Measurements from ENCODE around the gene GATM.
A peak's percentile ranks its signal among the peaks of the same experiment; 100 is the strongest.
"Not testable (repeated sequence)": the region's sequence is repeated elsewhere in the genome, so short reads cannot be mapped to it uniquely, and the experiment has no call there.

Gene GATM

DNA sequence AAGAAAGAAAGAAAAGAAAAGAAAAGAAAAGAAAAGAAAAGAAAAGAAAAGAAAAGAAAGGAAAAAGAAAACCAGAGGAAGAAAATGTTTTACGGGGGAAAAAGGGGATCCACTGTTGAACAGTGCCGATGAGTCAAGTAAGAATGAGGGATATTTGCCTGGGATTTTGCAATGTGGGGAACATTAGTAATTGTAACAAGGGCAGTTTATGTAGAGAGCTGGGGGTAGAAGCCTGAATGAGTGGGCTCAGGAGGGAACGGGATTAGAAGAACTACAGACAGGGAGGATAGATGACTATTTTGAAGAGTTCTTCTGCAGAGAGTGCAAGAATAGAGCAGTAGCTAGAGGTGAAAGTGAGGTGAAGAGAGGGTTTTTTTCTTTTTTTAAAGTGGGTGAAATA, 28.7 kb downstream of the GATM start:
- DNase-seq = no peak

DNA sequence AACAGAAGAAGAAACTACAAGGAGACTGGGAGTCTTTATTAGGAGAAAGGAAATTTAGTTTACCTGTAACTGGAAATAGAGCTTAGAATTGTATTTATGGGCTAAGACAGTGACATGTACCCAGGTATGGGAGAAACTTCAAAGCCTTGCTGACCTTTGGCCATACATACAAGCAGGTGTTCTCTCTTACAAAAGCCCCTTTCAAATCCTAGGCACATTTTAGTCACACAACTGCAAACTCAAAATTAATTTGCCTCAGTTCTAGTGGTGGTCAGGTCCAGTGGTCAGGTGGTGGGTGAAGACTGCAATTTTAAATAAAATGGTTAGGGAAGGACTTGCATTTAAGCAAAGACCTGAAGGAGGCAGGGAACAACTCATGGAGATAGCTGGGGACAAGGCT, 30.4 kb downstream of the GATM start:
- DNase-seq = no peak

DNA sequence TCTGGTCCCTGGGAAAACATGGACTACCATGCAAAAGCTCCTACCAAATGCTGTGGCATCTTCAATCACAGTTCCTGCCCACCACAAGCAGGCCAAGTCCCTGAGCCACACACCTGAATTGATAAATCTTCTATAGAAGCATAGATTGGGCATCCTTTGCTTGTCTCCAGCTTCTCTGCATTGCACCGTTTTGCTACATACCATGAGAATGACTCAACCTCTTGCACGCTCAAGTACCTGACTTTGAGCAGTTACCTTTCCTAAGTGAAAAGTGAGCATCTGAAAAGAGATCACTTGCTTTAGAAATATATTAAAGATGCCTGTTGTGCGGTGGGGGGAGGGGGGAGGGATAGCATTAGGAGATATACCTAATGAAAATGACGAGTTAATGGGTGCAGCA, 31.3 kb downstream of the GATM start:
- DNase-seq = no peak

DNA sequence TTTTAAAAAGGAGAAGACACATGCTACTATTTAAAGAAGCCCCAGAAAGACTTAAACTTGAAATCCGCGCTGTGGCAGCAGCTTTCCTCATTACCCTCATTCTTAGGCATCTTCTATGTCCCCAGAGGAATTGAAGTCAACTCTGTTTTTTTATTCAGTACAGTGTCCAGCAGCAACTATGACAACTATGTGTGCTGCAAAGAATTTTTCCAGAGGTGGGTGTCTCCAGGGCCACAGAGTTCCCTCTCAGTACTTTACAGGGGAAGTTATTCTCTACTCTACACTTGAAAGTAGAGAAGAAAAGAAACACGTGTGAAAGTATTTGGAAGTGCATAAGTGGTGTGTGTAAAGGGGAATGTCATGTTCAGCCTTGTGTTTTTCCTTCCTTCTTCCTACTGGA, 32.0 kb downstream of the GATM start:
- no peak for DNase-seq

DNA sequence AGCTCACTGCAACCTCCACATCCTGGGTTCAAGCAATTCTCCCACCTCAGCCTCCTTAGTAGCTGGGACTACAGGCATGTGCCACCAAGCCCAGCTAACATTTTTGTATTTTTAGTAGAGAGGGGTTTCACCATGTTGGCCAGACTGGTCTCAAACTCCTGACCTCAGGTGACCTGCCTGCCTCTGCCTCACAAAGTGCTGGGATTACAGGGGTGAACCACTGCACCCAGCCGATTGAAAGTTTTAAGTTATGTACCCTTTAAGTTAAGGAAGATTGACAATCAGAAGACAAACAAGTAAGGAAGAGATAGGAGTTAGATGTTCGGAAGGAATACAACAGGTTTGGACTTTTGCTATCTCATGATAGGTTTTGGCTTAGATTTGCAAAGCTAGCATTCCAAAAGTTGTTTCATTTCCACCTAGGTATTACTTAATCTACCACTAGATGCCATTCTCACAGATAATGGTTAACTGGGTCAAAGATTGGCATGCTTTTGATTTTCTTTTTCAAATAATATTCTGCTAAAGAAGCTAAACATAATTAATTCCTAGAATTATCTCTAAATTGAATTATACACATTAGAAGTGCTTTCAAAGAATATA, 35.0 kb downstream of the GATM start:
- DNase-seq = no peak

DNA sequence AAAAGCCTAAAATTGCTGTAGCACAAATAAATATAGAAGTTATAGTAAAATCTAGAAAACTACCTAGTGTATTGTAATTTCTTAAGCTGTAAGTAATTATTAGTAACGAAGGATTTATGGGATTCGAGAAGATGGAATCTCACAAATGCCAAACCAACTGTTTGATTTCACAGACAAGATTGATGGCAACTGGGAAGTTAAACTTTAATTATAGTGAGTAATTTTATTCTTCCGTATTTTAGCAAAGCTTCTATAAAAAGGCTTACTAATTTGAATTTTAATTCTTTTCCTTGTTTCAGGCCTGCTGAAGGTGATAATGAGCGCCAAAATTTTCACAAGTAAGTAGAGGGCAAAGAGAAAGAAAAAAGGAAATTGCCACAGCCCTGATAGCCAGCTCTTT, 36.6 kb downstream of the GATM start:
- DNase-seq = no peak

DNA sequence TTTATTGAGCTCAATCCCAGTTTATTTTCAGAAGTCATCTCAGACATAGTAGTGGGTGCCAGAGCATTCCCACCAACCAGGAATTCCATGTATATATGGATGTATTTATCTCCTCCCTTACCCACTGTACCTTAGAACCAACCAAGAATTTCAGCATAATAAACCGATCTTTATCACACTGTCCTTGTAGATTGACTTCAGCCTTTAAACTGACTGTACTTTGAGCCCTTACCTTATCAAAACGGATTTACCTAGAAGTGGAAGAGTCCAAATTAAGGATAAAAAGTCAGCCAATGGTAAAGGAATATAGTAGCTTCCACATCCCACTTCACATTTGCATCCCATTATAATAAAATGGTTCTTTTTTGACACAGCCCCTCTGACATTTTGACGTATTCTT, 37.9 kb downstream of the GATM start:
- no peak for DNase-seq

DNA sequence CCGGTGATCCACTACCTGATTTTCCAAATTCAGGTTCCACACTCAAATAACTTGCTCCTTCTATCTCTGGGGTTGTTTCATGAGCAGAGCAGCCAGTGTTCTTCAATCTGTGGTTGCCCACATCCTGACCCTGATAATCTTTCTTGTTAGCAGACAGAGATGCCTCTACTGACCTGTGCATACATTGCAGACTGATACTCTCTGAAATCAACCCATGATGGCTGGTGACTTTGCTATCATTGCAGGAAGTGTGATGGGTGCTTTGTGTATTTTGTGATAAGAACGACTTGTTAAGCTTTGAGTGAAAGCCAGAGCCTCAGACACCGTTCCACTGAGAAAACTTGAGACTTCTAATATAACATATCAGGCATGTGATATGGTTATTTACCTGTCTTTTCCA, 39.9 kb downstream of the GATM start:
- DNase-seq = peak; percentile 4

DNA sequence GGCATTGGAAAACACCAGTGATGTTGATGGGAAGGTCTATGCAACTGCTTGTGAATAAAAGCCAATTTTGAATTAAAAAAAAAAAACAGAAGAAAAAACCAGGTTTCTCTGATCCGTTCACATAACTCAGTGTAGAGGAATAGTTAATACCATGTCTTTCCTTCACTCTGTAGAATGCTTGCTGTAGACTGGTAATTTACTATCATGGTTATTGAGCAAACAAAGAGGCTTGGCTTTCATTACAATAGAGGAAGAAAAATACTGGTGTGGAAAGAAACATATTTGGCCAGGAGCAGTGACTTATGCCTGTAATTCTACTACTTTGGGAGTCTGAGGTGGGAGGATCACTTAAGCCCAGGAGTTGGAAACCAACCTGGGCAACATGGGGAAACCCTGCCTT, 41.1 kb downstream of the GATM start:
- DNase-seq = no peak

DNA sequence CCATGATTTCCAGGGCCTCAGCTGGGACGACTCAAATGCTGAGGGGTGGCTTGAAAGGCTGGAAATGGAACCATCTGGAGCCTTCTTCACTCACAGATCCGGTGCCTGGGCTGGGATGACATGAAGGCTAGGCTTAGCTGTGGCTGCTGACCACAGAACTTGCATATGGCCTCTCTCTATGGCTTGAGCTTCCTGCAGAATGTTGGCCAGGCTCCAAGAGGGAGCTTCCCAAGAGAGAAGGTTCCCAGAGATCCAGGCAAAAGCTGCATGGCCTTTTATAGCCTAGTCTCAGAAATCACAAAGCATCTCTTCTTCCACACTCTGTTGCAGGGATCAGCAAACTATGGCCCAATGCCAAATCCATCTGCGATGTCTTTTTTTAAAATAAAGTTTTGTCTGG, 44.8 kb downstream of the GATM start:
- no peak for DNase-seq

DNA sequence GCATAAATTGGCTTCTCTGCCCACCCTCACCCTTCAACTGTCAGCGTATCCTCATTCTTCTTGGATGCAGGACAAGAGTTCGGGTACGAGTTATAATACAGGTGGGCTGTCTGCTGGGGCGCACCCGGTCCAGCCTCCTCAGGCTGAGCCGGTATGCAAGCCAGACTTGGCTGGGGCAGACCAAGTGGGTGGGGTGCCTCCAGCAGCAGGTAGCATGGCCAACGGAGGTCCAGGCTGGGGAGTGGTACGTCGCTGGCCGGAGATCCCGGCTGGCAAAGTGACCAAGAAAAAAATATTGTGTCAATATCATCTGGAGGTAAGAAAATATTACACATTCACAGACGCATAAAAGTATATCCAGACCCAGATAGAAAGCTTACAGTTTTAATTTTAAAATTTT, 45.6 kb downstream of the GATM start:
- no peak for DNase-seq

DNA sequence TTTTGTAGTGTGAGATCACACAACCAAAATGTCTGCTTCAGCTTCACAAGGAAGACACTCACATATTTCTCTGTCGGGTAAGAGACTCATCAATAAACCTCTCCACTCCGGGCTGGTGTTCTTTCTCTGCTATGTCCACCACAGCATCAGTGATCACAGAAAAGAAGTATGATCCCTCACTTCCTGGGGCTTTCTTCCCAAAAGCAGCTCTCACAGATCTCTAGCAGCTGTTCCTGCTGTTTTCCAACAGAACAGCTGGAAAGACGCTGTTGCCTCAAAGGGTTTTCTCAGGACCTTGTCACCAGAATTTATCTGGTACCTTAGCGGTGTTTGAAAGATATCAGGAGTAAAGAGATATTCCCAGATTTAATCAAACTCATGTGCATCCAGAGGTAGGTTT, 46.4 kb downstream of the GATM start:
- no peak for DNase-seq

DNA sequence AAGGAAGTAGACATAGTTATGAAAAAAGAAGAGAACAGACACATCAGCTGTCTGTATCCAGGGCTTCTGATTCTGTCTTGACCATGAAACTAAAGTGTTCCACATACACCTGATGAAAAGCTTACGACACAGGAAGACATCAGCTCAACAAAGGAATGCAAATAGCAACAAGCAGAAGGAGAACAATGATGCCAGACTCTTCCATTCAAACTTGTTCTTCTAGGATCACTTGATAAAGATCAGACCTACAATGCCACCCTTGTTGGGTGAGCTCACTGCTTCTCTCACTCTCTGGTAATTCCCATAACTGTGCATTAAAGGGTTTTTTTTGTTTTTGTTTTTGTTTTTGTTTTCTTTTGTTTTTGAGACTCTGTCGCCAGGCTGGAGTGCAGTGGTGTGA, 49.7 kb downstream of the GATM start:
- DNase-seq = no peak

DNA sequence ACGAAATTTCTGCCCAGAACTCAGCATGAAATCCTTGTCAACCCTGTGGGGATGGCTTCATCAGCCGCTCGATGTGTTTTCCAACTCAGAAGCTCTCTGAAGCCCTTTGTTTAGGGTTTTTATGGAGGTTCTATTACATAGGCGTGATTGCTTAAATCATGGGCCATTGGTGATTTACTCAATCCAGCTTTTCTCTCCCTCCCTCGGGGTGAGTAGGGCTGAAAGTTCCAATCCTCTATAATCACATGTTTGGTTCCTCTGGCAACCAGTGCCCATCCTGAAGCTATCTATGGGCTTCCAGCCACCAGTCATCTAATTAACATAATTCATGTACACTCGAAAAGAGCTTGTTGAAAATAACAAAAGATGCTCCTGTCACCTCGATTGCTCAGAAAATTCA, 51.6 kb downstream of the GATM start:
- no peak for DNase-seq

DNA sequence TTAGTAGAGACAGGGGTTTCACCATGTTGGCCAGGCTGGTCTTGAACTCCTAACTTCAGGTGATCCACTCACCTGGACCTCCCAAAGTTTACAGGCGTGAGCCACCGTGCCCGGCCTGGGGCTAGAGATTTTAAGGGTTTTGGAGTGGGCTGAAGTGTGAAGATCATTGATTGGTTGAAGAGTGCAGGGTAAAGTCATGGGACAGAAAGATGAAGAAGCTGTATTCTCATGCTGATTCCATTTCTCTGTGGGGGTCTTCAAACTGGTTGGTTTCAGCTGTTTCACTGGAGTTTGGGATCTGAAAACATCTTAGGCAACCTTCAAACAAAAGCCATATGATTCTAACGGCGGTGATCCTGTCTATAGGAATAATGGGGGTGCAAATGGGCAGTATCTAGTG, 52.1 kb downstream of the GATM start:
- no peak for DNase-seq

DNA sequence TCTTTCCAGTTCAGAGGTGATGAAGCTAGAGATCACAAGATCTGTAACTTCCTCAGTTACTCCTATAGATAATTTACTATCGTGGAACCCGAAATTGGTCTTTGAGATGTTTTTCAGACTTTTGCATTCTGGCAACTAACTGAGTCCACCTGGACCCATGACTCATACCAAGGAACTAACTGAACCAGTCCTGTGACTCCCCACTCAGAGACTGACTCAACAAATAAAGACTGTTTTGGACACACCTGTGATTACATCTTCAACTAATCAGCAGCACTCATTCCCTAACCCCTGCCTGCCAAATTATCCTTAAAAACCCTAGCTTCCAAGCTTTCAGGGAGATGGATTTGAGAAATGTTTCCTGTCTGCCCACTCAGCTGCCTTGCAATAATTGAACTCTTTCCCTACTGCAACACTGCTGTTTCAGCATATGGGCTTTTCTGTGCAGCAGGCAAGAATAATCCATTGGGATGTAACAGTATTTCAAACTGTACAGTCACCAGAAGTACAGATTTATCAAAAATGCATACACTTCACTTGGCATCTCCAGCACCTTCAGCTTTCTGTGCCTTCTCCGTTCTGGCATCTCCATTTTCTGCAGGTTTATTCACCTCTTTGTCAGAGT, 57.7 kb downstream of the GATM start:
- DNase-seq = no peak

DNA sequence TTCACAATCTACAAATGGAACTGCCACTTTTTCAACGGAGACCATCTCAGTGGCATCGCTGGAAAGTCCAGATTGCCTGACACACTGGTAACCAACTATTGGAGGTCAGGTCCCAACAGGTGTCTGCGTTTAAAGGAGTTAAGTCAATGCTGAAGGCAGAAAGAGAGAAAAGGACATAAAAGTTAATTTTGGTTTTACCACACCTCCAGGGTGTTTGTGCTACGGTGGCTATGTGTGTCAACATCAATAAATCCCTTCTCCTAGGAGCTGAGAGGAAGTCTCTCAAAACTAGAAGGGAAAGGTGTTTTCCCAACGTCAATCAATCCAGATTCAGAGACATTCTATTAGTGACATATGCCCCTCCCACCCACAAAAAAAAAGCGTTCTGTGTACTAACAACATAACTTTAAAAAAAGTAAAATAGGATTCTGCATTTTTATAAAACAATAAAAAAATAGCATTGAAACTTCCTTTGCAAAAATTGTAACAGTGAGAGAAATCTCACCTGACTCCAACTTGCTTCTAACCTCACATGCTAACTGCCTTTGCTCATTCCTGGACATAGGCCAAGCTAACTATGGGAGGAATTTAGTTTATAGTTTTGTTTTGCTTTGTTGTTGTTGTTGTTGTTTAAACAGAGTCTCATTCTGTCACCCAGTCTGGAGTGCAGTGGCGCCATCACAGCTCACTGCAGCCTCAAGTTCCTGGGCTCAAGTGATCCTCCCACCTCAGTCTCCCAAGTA, 58.7 kb downstream of the GATM start:
- no peak for DNase-seq

DNA sequence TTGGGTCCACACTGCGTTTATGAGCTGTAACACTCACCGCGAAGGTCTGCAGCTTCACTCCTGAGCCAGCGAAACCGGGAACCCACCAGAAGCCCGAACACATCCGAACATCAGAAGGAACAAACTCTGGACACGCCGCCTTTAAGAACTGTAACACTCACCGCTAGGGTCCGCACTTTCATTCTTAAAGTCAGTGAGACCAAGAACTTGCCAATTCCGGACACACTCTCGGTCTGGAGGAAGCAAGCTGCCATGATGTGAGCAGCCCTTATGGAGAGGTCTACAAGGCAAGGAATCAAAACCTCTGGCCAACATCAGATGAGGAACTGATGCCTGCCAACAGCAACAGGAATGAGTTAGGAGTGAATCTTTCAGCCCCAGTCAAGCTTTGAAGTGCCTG, 63.4 kb downstream of the GATM start:
- no peak for DNase-seq

DNA sequence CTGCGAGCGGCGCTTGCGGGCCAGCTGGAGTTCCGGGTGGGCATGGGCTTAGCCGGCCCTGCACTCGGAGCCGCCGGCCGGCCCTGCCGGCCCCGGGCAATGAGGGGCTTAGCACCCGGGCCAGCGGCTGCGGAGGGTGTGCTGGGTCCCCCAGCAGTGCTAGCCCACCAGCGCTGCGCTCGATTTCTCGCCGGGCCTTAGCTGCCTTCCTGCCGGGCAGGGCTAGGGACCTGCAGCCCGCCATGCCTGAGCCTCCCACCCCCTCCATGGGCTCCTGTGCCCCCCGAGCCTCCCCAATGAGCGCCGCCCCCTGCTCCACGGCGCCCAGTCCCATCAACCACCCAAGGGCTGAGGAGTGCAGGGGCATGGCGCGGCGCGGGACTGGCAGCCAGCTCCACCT, 64.2 kb downstream of the GATM start:
- DNase-seq = not testable (repeated sequence)

Data from activated CD4-positive, alpha-beta T cell treated with anti-CD3 and anti-CD28 coated beads, Interleukin-10, Interleukin-2, amounts not matched to agents 100 ng/mL and 50 ng/mL, durations not matched to agents 16 hours and 8 hours (primary cell).